Non-pigmented ciliary epithelial cell (primary cell): ENCODE measurements around the gene CEP112.

Experiments used
- DNase-seq: peaks from one replicate; pipeline ENCODE4 v3.0.0-alpha.2; 2010; ENCODE audit warnings: low read depth

CEP112 gene

GRCh38 chr17:66191593-66192377 lies at the start of gene CEP112:
TSS of gene CEP112 (minus strand) at chr17:66192133.
- DNase-seq = peak; percentile 5

- no peak for DNase-seq
These were observed 48.7 kb upstream of the CEP112 start for GRCh38 chr17:66240630-66241029.

GRCh38 chr17:66240013-66240412 lies 48.1 kb upstream of the CEP112 start:
- DNase-seq = no peak

- DNase-seq = no peak
These were observed 43.6 kb upstream of the CEP112 start for GRCh38 chr17:66235377-66235994.

- DNase-seq = no peak
These were observed 42.7 kb upstream of the CEP112 start for GRCh38 chr17:66234611-66235010.

DNA sequence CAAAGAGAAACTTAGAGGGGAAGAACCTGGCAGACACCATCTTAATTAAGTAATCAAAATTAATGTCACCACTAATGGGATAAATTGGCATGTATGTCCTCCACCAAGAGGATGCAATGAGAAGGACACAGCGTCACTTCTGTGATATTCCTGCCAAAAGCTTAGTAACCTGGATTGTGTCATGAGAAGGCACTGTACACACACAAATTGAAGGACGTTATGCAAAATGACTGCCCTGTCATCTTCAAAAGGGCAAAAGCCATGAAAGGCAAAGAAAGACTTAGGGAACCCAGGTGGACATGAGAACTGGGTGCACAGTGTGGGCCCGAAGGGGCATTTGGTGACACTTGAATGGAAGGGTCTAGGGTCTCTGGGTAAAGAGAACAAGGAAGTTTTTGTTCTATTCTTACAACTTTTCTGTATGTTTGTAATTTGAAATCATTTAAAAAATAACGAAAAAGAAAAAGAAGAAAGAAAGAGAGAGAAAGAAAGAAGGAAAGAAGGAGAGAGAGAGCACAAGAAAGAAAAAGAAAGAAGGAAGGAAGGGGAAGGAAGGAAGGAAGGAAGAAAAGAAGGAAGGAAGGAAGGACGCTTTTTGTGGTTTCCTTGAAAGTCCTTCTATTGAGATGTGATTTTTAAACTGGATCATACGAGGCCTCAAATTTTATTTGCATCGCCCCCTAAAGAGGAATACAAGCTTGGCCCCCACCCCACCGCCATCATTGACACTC lies 41.3 kb upstream of the CEP112 start:
- no peak for DNase-seq

DNA sequence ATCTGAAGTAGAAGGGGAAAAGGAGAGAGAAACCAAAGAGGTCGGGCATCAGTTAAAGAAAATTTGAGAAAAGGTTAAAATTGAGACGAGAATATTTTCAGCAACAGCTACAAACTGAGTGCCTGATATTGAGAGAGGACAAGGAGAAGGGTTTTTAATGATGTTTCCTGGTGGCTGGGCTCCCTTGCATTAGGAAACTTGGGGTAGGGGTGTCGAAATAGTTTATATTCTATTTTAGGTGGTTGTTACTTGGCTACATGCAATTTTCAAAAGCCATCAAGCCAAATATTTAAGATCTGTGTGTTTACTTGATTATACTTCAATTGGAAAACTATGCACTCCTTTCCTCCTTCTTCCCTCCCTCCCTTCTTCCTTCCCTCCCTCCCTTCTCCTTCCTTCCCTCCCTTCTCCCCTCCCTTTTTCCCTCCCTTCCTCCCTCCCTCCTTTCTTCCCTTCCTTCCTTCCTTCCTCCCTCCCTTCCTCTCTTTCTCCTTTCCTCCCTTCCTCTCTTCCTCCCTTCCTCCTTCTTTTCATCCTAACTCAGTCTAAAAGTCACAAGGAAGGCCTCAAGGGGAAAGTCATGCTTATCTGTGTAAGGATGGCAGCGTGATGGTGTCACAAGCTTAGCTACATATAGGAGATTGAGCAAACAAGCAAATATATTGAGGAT lies 39.1 kb upstream of the CEP112 start:
- DNase-seq = no peak

GRCh38 chr17:66229783-66230538 lies 38.0 kb upstream of the CEP112 start:
- DNase-seq = no peak

- no peak for DNase-seq
These were observed 37.2 kb upstream of the CEP112 start, which contains the start of gene APOH for GRCh38 chr17:66228887-66229782. TSS of gene APOH (minus strand) at chr17:66229415. CDS start at chr17:66229379, 36 bp downstream.

DNA sequence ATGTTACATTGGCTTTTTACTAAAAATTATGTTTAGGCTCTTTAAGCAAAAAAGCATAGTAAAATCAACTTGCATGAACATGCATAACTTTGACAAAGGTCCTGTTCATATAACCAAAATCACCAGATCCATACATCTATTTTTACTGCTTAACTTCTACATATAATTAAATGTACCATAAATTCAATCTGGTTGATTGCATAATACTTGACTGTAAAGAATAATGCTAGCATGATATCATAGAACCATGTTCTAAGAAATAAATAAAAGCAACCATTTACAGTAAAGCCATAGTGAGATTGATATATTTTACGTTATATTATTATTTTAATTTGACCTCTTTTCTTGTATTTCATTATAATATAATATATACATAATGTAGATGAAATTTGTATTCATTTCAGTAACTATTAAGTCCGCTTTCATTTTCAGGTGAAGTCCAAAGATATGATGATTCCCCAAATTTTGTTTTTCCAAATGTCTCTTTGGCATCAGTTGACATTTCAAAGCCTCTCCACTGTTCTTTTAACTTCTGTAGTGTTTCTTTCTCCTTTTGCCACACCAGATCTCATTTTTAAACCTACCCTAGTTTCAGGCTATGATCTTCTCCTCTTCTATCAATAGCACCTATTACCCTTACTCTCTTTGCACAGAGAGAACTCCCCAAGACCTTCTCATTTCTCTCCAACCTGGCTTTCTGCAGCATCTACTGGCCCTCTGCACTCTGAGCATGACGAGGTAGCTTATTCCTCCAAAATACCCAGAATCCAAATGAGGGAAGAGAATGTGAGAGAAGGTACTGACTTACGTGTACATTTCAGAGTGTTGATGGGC lies 35.5 kb upstream of the CEP112 start:
- DNase-seq = no peak

DNA sequence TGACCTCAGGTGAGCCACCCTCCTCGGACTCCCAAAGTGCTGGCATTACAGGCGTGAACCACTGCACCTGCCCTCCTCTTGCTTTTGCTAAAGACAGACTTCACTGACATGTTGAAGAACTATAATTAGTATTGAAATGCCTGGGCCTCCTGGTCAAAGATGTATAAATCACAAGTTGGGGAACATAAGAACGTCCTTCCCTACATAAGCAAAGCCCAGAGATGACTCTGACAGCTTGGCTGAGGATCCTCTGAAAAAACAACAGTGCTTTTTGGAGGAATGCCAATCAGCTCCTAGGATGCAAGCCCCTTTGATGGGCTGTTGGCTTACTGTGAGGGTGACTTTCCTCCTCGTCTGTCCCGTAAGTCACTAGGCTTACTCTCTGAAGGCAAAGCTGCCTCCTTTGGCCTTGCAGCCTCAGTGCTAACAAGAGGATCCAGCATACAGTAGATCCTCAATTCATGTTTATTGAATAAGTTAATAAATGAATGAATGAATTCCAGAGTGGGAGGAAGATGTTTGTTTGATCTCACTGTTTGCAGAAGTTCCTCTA lies 30.9 kb upstream of the CEP112 start:
- no peak for DNase-seq

GRCh38 chr17:66221755-66222530 lies 30.0 kb upstream of the CEP112 start:
- DNase-seq = no peak

GRCh38 chr17:66221343-66221742 lies 29.4 kb upstream of the CEP112 start:
- no peak for DNase-seq

- no peak for DNase-seq
These were observed 28.3 kb upstream of the CEP112 start for GRCh38 chr17:66220079-66220835.

GRCh38 chr17:66215529-66215911 lies 23.6 kb upstream of the CEP112 start:
- no peak for DNase-seq

DNA sequence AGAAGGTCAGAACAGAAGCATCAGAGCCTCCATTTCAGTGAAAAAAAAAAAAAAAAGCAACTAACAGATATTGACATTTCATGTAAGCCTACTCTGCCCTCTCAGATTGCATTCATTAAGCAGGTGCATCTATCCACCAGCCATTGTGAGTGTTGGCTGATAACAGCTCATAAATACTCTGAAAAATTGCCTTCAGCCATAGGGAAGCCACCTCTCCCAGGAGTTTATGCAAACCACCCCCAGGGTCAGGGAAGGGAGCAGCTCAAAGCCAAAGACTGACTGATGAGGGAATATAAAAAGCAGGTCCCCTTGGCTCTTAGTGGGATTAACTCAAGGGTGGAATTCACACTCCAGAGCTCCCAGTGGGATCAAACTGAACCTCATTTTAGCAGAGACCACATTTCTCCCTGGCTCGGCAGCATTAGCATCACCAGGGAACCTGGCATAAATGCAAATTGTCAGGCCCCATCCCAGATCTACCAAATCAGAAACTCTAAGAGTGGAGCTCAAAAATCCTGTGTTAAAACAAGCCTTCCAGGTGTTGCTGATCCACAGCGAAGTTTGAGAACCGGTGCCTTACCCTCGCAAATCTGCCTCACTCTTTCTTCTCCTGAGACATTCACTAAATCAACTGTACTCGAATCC lies 23.1 kb upstream of the CEP112 start:
- no peak for DNase-seq
